Measurements from ENCODE around the gene CABLES1. TPM values are rescaled to one million over a fixed set of nuclear protein-coding genes. Genes with fewer than 3 reads are reported as not detected.

CABLES1 gene
- total and polyA plus RNA-seq, 2 of the 8 experiments (the other 6 are each of a cell fraction or from before 2014, with no cell fraction given), result 9.2 to 26.4 TPM

- no peaks in the 10 kb centered on the region for H4K20me1 ChIP-seq (replicated peaks in 1 of 2; ENCODE audit: control insufficient read depth in 1 of 2, insufficient read depth in 2 of 2, low read length in 2 of 2)
- no peak overlapping the region for H3K14ac ChIP-seq (ENCODE audit: insufficient read length)
- POLR2A ChIA-PET (ENCODE audit: partially characterized antibody), result no interaction called here
- H2BK5ac ChIP-seq (ENCODE audit: low read depth, low read length), result no peak overlapping the region
- no peaks in the 10 kb centered on the region for H3K23me2 ChIP-seq (ENCODE audit: low read depth, low read length)
- H3K23ac ChIP-seq (ENCODE audit: insufficient read length), result no peak overlapping the region
- WGBS, 2 experiments (ENCODE audit: extremely low coverage in 1 of 2, insufficient coverage in 1 of 2, insufficient read length in 1 of 2, insufficient replicate concordance in 2 of 2, low coverage in 1 of 2, low lambda C conversion rate in 2 of 2, missing lambda C conversion rate in 1 of 2), result 89% methylated on average over 5 of the region's 5 CpGs; no CpG with 5 or more reads in 1 of the 2 experiments
- no peak overlapping the region for H3K18ac ChIP-seq (ENCODE audit: extremely low read depth, low read length)
- no peak overlapping the region for H2BK15ac ChIP-seq (ENCODE audit: low read length)
- CTCF ChIA-PET (ENCODE audit: partially characterized antibody), result no interaction called here
- no peak overlapping the region for H3K4me3 ChIP-seq (ENCODE audit: extremely low read depth in 1 of 4, insufficient read depth in 2 of 4, low read depth in 3 of 4, low read length in 4 of 4)
- no peak overlapping the region for H2AFZ ChIP-seq (ENCODE audit: low read length)
- no peaks in the 10 kb centered on the region for H3K9me3 ChIP-seq (ENCODE audit: insufficient read depth in 2 of 2, low read depth in 1 of 2, low read length in 1 of 2)
- H3K4me2 ChIP-seq (ENCODE audit: insufficient read depth in 1 of 2, low read depth in 2 of 2, low read length in 2 of 2), result no peak overlapping the region
- no peak overlapping the region for H2BK20ac ChIP-seq (ENCODE audit: low read length)
- no peak overlapping the region for H3K9ac ChIP-seq (replicated peaks in 1 of 4; ENCODE audit: extremely low read depth in 1 of 4, low read depth in 3 of 4, low read length in 3 of 4)
- H3K56ac ChIP-seq (replicated peaks; ENCODE audit: insufficient read length, low read depth, low read length), result no peak overlapping the region
- H4K5ac ChIP-seq (ENCODE audit: insufficient read length, low read depth, low read length), result no peak overlapping the region
- H3K79me2 ChIP-seq (ENCODE audit: control insufficient read depth in 1 of 2, insufficient read depth in 2 of 2, low read length in 2 of 2), result no peaks in the 10 kb centered on the region
- H2BK12ac ChIP-seq (ENCODE audit: low read depth, low read length), result no peak overlapping the region
- no peak overlapping the region for H4K8ac ChIP-seq (ENCODE audit: extremely low read depth, insufficient read depth, low read length)
- no peak overlapping the region for H4K91ac ChIP-seq (replicated peaks; ENCODE audit: insufficient read length, low read length)
- H2AK5ac ChIP-seq (ENCODE audit: low read depth, low read length), result no peak overlapping the region
- FAIRE-seq, result no peak
- H2BK120ac ChIP-seq (replicated peaks; ENCODE audit: low read depth, low read length), result no peak overlapping the region
- H3K79me1 ChIP-seq (ENCODE audit: low read depth, low read length), result no peaks in the 10 kb centered on the region
- no peak for DNase-seq (ENCODE audit: low read depth in 1 of 2, low spot score in 2 of 2)
- H3K27me3 ChIP-seq (replicated peaks in 1 of 4; ENCODE audit: control insufficient read depth in 3 of 4, extremely low read depth in 1 of 4, insufficient read depth in 3 of 4, low read length in 3 of 4), result peaks cover 0 to 3% (median 0%) of the 10 kb centered on the region in 4 experiments; a peak in 1 of 7 replicates
- no peak overlapping the region for H3K4ac ChIP-seq (replicated peaks; ENCODE audit: insufficient read length, low read depth, low read length)
- no peak overlapping the region for H3K27ac ChIP-seq (ENCODE audit: low read depth, low read length)
- H3K4me1 ChIP-seq (replicated peaks in 1 of 4; ENCODE audit: control insufficient read depth in 3 of 4, insufficient read depth in 4 of 4, low read length in 3 of 4), result 0 out of 7 replicates have a peak, but pooled peaks cover 0 to 2% (median 0%) of the 10 kb centered on the region in 4 experiments
- no peaks in the 10 kb centered on the region for H3K36me3 ChIP-seq (ENCODE audit: control insufficient read depth in 2 of 4, insufficient read depth in 4 of 4, low read length in 3 of 4)
- no peak for TF ChIP-seq SP1 (IDR thresholded peaks at IDR 0.05; ENCODE audit: low read depth, low read length)
- no peak for TF ChIP-seq ZNF274 (IDR thresholded peaks at IDR 0.05; ENCODE audit: borderline replicate concordance, extremely low read depth, low read length)
- TF ChIP-seq GTF2F1 (IDR thresholded peaks at IDR 0.05; ENCODE audit: borderline replicate concordance, low read depth, low read length), result no peak
- no peak for TF ChIP-seq BRCA1 (IDR thresholded peaks at IDR 0.05; ENCODE audit: low read depth, low read length)
- no peak for TF ChIP-seq HDAC6 (IDR thresholded peaks at IDR 0.05; ENCODE audit: low read depth, low read length)
- TF ChIP-seq CTBP2 (IDR thresholded peaks at IDR 0.05; ENCODE audit: borderline replicate concordance, insufficient read depth, insufficient read length, low read length), result no peak
These were observed 19.6 kb upstream of the CABLES1 start for GRCh38 chr18:23115683-23116096.
